Neural crest cell (in vitro differentiated cells): ENCODE results near the gene DLST. TPM values are rescaled to one million over a fixed set of nuclear protein-coding genes. Genes with fewer than 3 reads are reported as not detected.

Experiments used
- DNase-seq: peaks from one replicate; pipeline ENCODE4 v3.0.0; 2021; ENCODE audit warnings: low read depth, mixed read lengths, low spot score
- H3K27ac Mint-ChIP-seq: one replicate; pipeline ENCODE4 v1.8.0; 2021; ENCODE audit warnings: mild to moderate bottlenecking, mixed read lengths; ENCODE audit not compliant: unreplicated experiment
- H3K27me3 Mint-ChIP-seq: 2 replicates; pipeline ENCODE4 v1.8.0; 2021; ENCODE audit warnings: low read depth, mild to moderate bottlenecking, mixed read lengths
- H3K36me3 Mint-ChIP-seq: 2 replicates; pipeline ENCODE4 v1.8.0; 2021; ENCODE audit warnings: low read depth, mild to moderate bottlenecking, mixed read lengths
- H3K4me1 Mint-ChIP-seq: 2 replicates; pipeline ENCODE4 v1.8.0; 2021; ENCODE audit warnings: mixed read lengths
- H3K4me3 Mint-ChIP-seq: one replicate; pipeline ENCODE4 v1.8.0; 2021; ENCODE audit warnings: mild to moderate bottlenecking, mixed read lengths
- H3K9me3 Mint-ChIP-seq: 2 replicates; pipeline ENCODE4 v1.8.0; 2021; ENCODE audit warnings: mixed read lengths
- CTCF ChIP-seq: fragments of 200-600 bp; sonication (generic); conservative IDR thresholded peaks from 2 replicates; pipeline ENCODE4 v1.5.0; 2021; ENCODE audit warnings: antibody characterized with exemption, mild to moderate bottlenecking
- total RNA-seq: library from RNA; stranded (reverse); gene quantifications from 2 replicates; pipeline ENCODE4 v1.2.1, GENCODE V29; 2021

Gene DLST
- total RNA-seq, 1 donor from 2014 or later: 97.4 TPM

- Mint-ChIP-seq H3K9me3 (no peaks in the 10 kb centered on the region), H3K4me1 (peaks cover 4% of the 10 kb centered on the region), H3K36me3 (no peaks in the 10 kb centered on the region), H3K4me3 (no peak overlapping the region), H3K27me3 (peaks cover 9% of the 10 kb centered on the region), H3K27ac (no peak overlapping the region)
- TF ChIP-seq CTCF: no peak
- DNase-seq: no peak
These were observed 14.0 kb upstream of the DLST start for GRCh38 chr14:74867673-74868072.

GRCh38 chr14:74868739-74869138 lies 13.0 kb upstream of the DLST start:
- Mint-ChIP-seq H3K9me3 (no peaks in the 10 kb centered on the region), H3K36me3 (no peaks in the 10 kb centered on the region), H3K4me1 (peaks cover 4% of the 10 kb centered on the region), H3K27ac (no peak overlapping the region), H3K27me3 (peaks cover 9% of the 10 kb centered on the region), H3K4me3 (no peak overlapping the region)
- no peak for TF ChIP-seq CTCF
- DNase-seq: no peak

GRCh38 chr14:74871819-74872218 lies 9.9 kb upstream of the DLST start:
- DNase-seq: no peak
- no peaks in the 10 kb centered on the region for H3K36me3 Mint-ChIP-seq
- no peaks in the 10 kb centered on the region for H3K9me3 Mint-ChIP-seq
- H3K4me1 Mint-ChIP-seq: peaks cover 4% of the 10 kb centered on the region
- no peak for TF ChIP-seq CTCF
- H3K27ac Mint-ChIP-seq: no peak overlapping the region
- peaks cover 2% of the 10 kb centered on the region for H3K27me3 Mint-ChIP-seq
- no peak overlapping the region for H3K4me3 Mint-ChIP-seq

GRCh38 chr14:74875204-74875603 lies 6.5 kb upstream of the DLST start:
- no peaks in the 10 kb centered on the region for H3K27me3 Mint-ChIP-seq
- no peaks in the 10 kb centered on the region for H3K4me1 Mint-ChIP-seq
- TF ChIP-seq CTCF: no peak
- DNase-seq: no peak
- no peak overlapping the region for H3K27ac Mint-ChIP-seq
- no peaks in the 10 kb centered on the region for H3K36me3 Mint-ChIP-seq
- H3K4me3 Mint-ChIP-seq: no peak overlapping the region
- H3K9me3 Mint-ChIP-seq: no peaks in the 10 kb centered on the region

GRCh38 chr14:74875941-74876913 lies 5.5 kb upstream of the DLST start, which contains the start of gene PROX2:
PROX2 (minus strand) TSS chr14:74876145; CDS start chr14:74863834, 12,311 bp downstream.
- H3K4me3 Mint-ChIP-seq: no peak within 1 kb of the TSS
- H3K4me1 Mint-ChIP-seq: peaks cover 6% of the 10 kb centered on the region

More at GRCh38 chr14:74875941-74876913, 5.5 kb upstream of the DLST start, which contains the start of gene PROX2:
- no peaks in the 10 kb centered on the region for H3K36me3 Mint-ChIP-seq
- no peak for TF ChIP-seq CTCF
- H3K27me3 Mint-ChIP-seq: no peaks in the 10 kb centered on the region
- DNase-seq: no peak
- no peaks in the 10 kb centered on the region for H3K9me3 Mint-ChIP-seq
- no peak within 1 kb of the TSS for H3K27ac Mint-ChIP-seq
